ENCODE data around the gene TBC1D14. TPM values are rescaled to one million over a fixed set of nuclear protein-coding genes. Genes with fewer than 3 reads are reported as not detected.

The TBC1D14 gene
- total and polyA plus RNA-seq, 9 of the 15 experiments (the other 6 are each of a cell fraction or from before 2014, with no cell fraction given), result 2.1 to 59.6 (median 44.8) TPM

GRCh38 chr4:6957994-6958393 lies 48.4 kb downstream of the TBC1D14 start:
- Histone ChIP-seq H3K9me3 (replicated peaks; ENCODE audit: control insufficient read depth, insufficient read depth, low read depth, low read length) (no peaks in the 10 kb centered on the region), H3K4me3 (no peak overlapping the region), H3K27ac (ENCODE audit: extremely low read depth, low read depth, low read length) (no peak overlapping the region), H3K79me2 (ENCODE audit: control insufficient read depth, insufficient read depth, low read length) (peaks cover 86% of the 10 kb centered on the region), H3K9ac (ENCODE audit: insufficient read depth in 1 of 2, low read depth in 2 of 2, low read length in 2 of 2) (peak overlapping the region in 1 of 2 experiments; percentile 43; a peak in 2 of 4 replicates), H3K9me1 (ENCODE audit: control insufficient read depth, insufficient read depth, low read length) (peaks cover 4% of the 10 kb centered on the region), H3K27me3 (ENCODE audit: control insufficient read depth in 2 of 2, insufficient read depth in 2 of 2, low read length in 2 of 2) (no peaks in the 10 kb centered on the region), H3K4me1 (replicated peaks in 1 of 2; ENCODE audit: control insufficient read depth in 2 of 2, insufficient read depth in 2 of 2, low read length in 2 of 2) (peaks cover 8 to 43% of the 10 kb centered on the region in 2 experiments; a peak in 3 of 5 replicates), H3K36me3 (ENCODE audit: control insufficient read depth, insufficient read depth, low read length) (peaks cover 19% of the 10 kb centered on the region; the same call in 2 of the 3 replicates), H4K20me1 (replicated peaks; ENCODE audit: control insufficient read depth, insufficient read depth, low read length) (peaks cover 37% of the 10 kb centered on the region), H3K4me2 (ENCODE audit: insufficient read depth, low read length) (no peak overlapping the region), H2AFZ (ENCODE audit: low read depth, low read length) (no peak overlapping the region)
- 80% methylated on average over 5 of the region's 5 CpGs for WGBS (ENCODE audit: insufficient coverage, low coverage, missing lambda C conversion rate)
- no peak for ATAC-seq
- no peak for FAIRE-seq
- DNase-seq (ENCODE audit: extremely low read depth in 1 of 4, low spot score in 3 of 4), result no peak
- in situ Hi-C loops (cut with MboI), result no loop called here
- ChIA-PET CTCF (ENCODE audit: low intra/inter-chr PET ratio) (no interaction called here), POLR2A (interaction anchor here (0.5 kb wide), 1 partner anchor 61 kb away, joined by 3 read pairs; no protein-coding TSS in a partner anchor)
- no TSS peak for BruUV-seq (replicated peaks)
- TF ChIP-seq POLR3G (IDR thresholded peaks at IDR 0.05; ENCODE audit: extremely low read depth, insufficient read length, insufficient replicate concordance), result no peak
- intact Hi-C loops (cut with micrococcal nuclease), result no loop called here

GRCh38 chr4:6959261-6959660 lies 49.6 kb downstream of the TBC1D14 start:
- intact Hi-C loops (cut with micrococcal nuclease) (no loop called here), in situ Hi-C loops (cut with MboI) (no loop called here)
- peaks cover 4% of the 10 kb centered on the region for H3K9me1 ChIP-seq (ENCODE audit: control insufficient read depth, insufficient read depth, low read length)

More at GRCh38 chr4:6959261-6959660, 49.6 kb downstream of the TBC1D14 start:
- Histone ChIP-seq H3K27ac (ENCODE audit: extremely low read depth, low read depth, low read length) (no peak overlapping the region), H3K36me3 (ENCODE audit: control insufficient read depth, insufficient read depth, low read length) (peaks cover 22% of the 10 kb centered on the region; the same call in 2 of the 3 replicates), H3K4me3 (no peak overlapping the region), H3K4me1 (replicated peaks in 1 of 2; ENCODE audit: control insufficient read depth in 2 of 2, insufficient read depth in 2 of 2, low read length in 2 of 2) (peaks cover under 1 to 38% of the 10 kb centered on the region in 2 experiments; a peak in 3 of 5 replicates), H3K27me3 (ENCODE audit: control insufficient read depth in 2 of 2, insufficient read depth in 2 of 2, low read length in 2 of 2) (no peaks in the 10 kb centered on the region), H3K4me2 (ENCODE audit: insufficient read depth, low read length) (no peak overlapping the region), H3K9ac (ENCODE audit: insufficient read depth in 1 of 2, low read depth in 2 of 2, low read length in 2 of 2) (peak overlapping the region in 1 of 2 experiments; percentile 6; a peak in 1 of 4 replicates), H3K79me2 (ENCODE audit: control insufficient read depth, insufficient read depth, low read length) (peaks cover 87% of the 10 kb centered on the region), H4K20me1 (replicated peaks; ENCODE audit: control insufficient read depth, insufficient read depth, low read length) (peaks cover 29% of the 10 kb centered on the region), H2AFZ (ENCODE audit: low read depth, low read length) (no peak overlapping the region), H3K9me3 (replicated peaks; ENCODE audit: control insufficient read depth, insufficient read depth, low read depth, low read length) (no peaks in the 10 kb centered on the region)
- no TSS peak for BruUV-seq (replicated peaks)
- no peak for DNase-seq (ENCODE audit: extremely low read depth in 1 of 4, low spot score in 3 of 4)
- TF ChIP-seq PTBP1 (IDR thresholded peaks at IDR 0.05; ENCODE audit: low read depth, low read length) (no peak), SREBF2 (CRISPR knock-in tag; IDR thresholded peaks at IDR 0.05) (no peak), PRDM10 (IDR thresholded peaks at IDR 0.05; ENCODE audit: partially characterized antibody) (no peak)
- whole genome bisulfite sequencing (ENCODE audit: insufficient coverage, low coverage, missing lambda C conversion rate), result 81% methylated on average over 5 of the region's 5 CpGs
- POLR2A ChIA-PET, result no interaction called here
- no peak for ATAC-seq
- CTCF ChIA-PET (ENCODE audit: low intra/inter-chr PET ratio), result no interaction called here
- no peak for FAIRE-seq

Measured in K562 (cell line).